Measurements from ENCODE around the gene RGP1.

DNA sequence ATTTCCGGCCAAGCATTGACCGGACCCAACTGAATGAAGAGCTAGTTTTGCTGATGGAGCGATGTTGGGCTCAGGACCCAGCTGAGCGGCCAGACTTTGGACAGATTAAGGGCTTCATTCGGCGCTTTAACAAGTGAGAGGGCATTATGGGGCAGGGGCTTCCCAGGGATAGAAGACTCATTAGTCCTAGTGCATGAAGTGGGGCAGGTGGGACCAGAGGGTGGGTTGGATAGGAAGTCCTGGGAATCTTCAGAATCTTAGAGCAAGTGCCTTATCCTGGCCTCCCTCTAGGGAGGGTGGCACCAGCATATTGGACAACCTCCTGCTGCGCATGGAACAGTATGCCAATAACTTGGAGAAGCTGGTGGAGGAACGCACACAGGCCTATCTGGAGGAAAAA, 57.0 kb downstream of the RGP1 start:
- no peak for TF ChIP-seq POLR2A (IDR thresholded peaks at IDR 0.05)
- TF ChIP-seq, protein P1, sequence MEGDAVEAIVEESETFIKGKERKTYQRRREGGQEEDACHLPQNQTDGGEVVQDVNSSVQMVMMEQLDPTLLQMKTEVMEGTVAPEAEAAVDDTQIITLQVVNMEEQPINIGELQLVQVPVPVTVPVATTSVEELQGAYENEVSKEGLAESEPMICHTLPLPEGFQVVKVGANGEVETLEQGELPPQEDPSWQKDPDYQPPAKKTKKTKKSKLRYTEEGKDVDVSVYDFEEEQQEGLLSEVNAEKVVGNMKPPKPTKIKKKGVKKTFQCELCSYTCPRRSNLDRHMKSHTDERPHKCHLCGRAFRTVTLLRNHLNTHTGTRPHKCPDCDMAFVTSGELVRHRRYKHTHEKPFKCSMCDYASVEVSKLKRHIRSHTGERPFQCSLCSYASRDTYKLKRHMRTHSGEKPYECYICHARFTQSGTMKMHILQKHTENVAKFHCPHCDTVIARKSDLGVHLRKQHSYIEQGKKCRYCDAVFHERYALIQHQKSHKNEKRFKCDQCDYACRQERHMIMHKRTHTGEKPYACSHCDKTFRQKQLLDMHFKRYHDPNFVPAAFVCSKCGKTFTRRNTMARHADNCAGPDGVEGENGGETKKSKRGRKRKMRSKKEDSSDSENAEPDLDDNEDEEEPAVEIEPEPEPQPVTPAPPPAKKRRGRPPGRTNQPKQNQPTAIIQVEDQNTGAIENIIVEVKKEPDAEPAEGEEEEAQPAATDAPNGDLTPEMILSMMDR (IDR thresholded peaks at IDR 0.05), result no peak
- no peak for TF ChIP-seq EP300 (IDR thresholded peaks at IDR 0.05)

Measured in stomach (tissue), 4 donors.